Gastroesophageal sphincter (tissue), 4 donors: ENCODE measurements around the gene PLET1. TPM values are rescaled to one million over a fixed set of nuclear protein-coding genes. Genes with fewer than 3 reads are reported as not detected.

ENCODE experiments used
- ATAC-seq: fragments of 150-250 bp; one replicate; pipeline ENCODE4 v1.9.1; 2016; ENCODE audit warnings: mild to moderate bottlenecking, moderate library complexity
- H3K27ac ChIP-seq, 4 donors: fragments of 200-600 bp; sonication (generic) in 3 of 4; 1 replicate in 3 of 4; 2 replicates in 1 of 4; pipeline ENCODE4 v1.5.1; 2016 to 2019
- H3K27me3 ChIP-seq: fragments of 200-600 bp; sonication (generic); one replicate; pipeline ENCODE4 v1.5.1; 2019
- H3K36me3 ChIP-seq, 2 donors: fragments of 200-600 bp; sonication (generic); one replicate each; pipeline ENCODE4 v1.5.1; 2019; ENCODE audit warnings: control low read depth in 1 of 2
- H3K4me1 ChIP-seq, 3 donors: fragments of 200-600 bp; sonication (generic); 1 replicate in 2 of 3; 2 replicates in 1 of 3; pipeline ENCODE4 v1.5.1; 2016 to 2019; ENCODE audit warnings: control low read depth in 2 of 3
- H3K4me3 ChIP-seq, 2 donors: fragments of 200-600 bp; sonication (generic); one replicate each; pipeline ENCODE4 v1.5.1; 2019; ENCODE audit warnings: mild to moderate bottlenecking in 1 of 2, moderate library complexity in 1 of 2
- H3K9me3 ChIP-seq, 3 donors: fragments of 200-600 bp; sonication (generic); one replicate each; pipeline ENCODE4 v1.5.1; 2017 to 2019; ENCODE audit warnings: control low read depth in 2 of 3
- EP300 ChIP-seq: sonication (generic); formaldehyde crosslinking; IDR thresholded peaks from one replicate; pipeline ENCODE4 v1.6.1; 2017; ENCODE audit warnings: antibody characterized with exemption, mild to moderate bottlenecking
- POLR2A ChIP-seq, 2 donors: fragments of 450-650 bp; IDR thresholded peaks; one replicate each; pipeline ENCODE4 v1.6.1; 2017; ENCODE audit warnings: antibody characterized with exemption in 2 of 2, mild to moderate bottlenecking in 2 of 2, moderate library complexity in 1 of 2
- POLR2AphosphoS5 ChIP-seq: sonication (generic); formaldehyde crosslinking; IDR thresholded peaks from one replicate; pipeline ENCODE4 v1.6.1; 2017; ENCODE audit warnings: antibody characterized with exemption
- WGBS, 2 donors: methylation state at CpG; one replicate each; pipeline ENCODE4 v1.1.5; 2018; ENCODE audit warnings: low coverage in 1 of 2; 5-methylcytosine and 5-hydroxymethylcytosine counted together
- total RNA-seq, 4 donors: library from RNA; depleted of rRNA; stranded (reverse); fragments of >200 nt; gene quantifications; one replicate each; pipeline ENCODE4 v1.1.0, GENCODE V29; 2016
- TF ChIP-seq, protein P1 (sequence below), 4 experiments: fragments of 200-600 bp in 2 of 4; fragments of 450-650 bp in 2 of 4; sonication (generic) in 1 of 4; IDR thresholded peaks; one replicate each; pipeline ENCODE4 v1.5.1; 2017 to 2019; ENCODE audit warnings: antibody characterized with exemption in 4 of 4, mild to moderate bottlenecking in 2 of 4, moderate library complexity in 2 of 4

Gene PLET1
- total RNA-seq, 4 donors from 2014 or later: not detected

DNA sequence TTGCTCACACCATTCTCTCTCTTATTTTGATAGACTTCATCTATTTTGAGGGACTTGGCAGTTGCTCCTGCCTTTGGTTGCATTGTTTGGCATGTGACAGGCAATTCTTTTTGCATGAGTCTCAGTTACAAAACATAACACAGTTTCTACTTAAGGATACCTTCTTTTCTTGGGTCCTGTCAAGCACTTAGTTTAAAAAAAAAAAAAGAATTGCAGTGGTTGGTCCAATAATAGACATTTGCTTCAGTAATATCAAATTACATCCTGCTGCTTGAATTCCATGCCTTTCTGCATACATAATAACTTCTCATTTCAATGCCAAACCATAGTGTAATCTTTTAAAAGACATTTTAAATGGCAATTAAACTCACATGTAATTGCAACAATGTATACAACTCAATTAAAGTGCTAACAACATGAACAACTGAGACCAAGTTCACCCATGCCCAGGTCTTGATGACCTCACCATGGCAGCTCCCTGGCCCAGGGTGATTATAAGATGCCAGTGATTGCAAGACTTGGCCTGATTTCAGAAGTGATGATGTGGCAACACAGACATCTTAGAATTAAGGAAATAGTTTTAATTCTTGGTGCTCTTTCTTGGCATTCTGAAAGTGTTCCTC, 32.2 kb upstream of the PLET1 start:
- no peaks in the 10 kb centered on the region for H3K36me3 ChIP-seq
- peak overlapping the region; percentile 74 to 86 (median 80) for H3K27ac ChIP-seq
- no peaks in the 10 kb centered on the region for H3K9me3 ChIP-seq
- H3K27me3 ChIP-seq: no peaks in the 10 kb centered on the region
- TF ChIP-seq, protein P1, sequence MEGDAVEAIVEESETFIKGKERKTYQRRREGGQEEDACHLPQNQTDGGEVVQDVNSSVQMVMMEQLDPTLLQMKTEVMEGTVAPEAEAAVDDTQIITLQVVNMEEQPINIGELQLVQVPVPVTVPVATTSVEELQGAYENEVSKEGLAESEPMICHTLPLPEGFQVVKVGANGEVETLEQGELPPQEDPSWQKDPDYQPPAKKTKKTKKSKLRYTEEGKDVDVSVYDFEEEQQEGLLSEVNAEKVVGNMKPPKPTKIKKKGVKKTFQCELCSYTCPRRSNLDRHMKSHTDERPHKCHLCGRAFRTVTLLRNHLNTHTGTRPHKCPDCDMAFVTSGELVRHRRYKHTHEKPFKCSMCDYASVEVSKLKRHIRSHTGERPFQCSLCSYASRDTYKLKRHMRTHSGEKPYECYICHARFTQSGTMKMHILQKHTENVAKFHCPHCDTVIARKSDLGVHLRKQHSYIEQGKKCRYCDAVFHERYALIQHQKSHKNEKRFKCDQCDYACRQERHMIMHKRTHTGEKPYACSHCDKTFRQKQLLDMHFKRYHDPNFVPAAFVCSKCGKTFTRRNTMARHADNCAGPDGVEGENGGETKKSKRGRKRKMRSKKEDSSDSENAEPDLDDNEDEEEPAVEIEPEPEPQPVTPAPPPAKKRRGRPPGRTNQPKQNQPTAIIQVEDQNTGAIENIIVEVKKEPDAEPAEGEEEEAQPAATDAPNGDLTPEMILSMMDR (IDR thresholded peaks at IDR 0.05): no peak
- peak; percentile 88 for TF ChIP-seq POLR2AphosphoS5
- no peak overlapping the region for H3K4me3 ChIP-seq
- peak; percentile 70 for ATAC-seq
- peaks cover 3 to 58% (median 7%) of the 10 kb centered on the region in 3 donors for H3K4me1 ChIP-seq

DNA sequence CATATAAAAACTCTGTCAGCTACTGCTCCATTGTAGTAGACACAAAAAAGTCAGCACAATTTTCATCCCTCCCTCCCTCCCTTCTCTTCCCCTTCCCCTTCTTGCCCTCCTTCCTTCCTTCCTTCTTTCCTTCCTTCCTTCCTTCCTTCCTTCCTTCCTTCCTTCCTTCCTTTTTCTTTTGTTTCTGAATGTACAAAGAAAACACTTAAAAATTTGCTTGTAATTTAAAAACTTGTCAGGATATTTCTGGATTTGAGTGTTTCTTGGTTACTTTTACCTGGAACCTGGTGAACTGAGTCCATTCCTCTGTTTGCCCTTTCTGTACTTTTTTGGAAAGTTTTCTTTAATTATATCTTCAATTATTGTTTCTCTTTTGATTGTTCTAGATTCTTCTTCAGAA, 31.5 kb upstream of the PLET1 start:
- Histone ChIP-seq H3K27me3 (no peaks in the 10 kb centered on the region), H3K4me1 (peaks cover 3 to 58% (median 7%) of the 10 kb centered on the region in 3 donors), H3K36me3 (no peaks in the 10 kb centered on the region), H3K4me3 (no peak overlapping the region), H3K27ac (peak overlapping the region; percentile 74 to 90 (median 86)), H3K9me3 (no peaks in the 10 kb centered on the region)
- no peak for ATAC-seq
- TF ChIP-seq POLR2A (IDR thresholded peaks at IDR 0.05) (no peak), EP300 (no peak), POLR2AphosphoS5 (no peak)
- TF ChIP-seq, protein P1 (IDR thresholded peaks at IDR 0.05): no peak

DNA sequence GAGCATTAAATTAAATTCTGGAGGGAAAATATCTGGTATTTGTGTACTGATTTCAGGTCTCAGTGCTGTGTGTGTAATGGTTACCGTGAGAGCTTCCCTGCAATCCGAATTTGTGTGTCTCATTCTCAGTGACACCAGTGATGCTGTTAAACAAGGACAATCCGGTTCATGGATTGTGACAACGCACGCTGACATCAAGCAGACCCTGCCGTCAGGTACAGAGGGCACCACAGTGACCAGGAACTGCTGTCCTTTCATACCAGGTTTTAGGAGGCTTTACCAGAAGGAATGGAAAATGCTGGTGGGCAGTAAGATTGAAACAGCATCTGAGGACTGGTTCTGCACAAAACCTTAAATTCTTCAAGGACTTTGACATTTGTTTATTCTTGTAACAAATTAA, 30.5 kb upstream of the PLET1 start:
- 81 to 92% methylated on average over 4 to 6 of the region's 6 CpGs for WGBS, 2 donors
- H3K27me3 ChIP-seq: no peaks in the 10 kb centered on the region
- peak overlapping the region; percentile 47 to 68 for H3K4me3 ChIP-seq
- H3K27ac ChIP-seq: peak overlapping the region; percentile 40 to 90 (median 86)
- peaks cover 3 to 58% (median 7%) of the 10 kb centered on the region in 3 donors for H3K4me1 ChIP-seq
- H3K36me3 ChIP-seq: no peaks in the 10 kb centered on the region
- TF ChIP-seq EP300 (no peak), POLR2AphosphoS5 (no peak), POLR2A (IDR thresholded peaks at IDR 0.05) (no peak)
- TF ChIP-seq, protein P1 (IDR thresholded peaks at IDR 0.05): no peak
- H3K9me3 ChIP-seq: no peaks in the 10 kb centered on the region
- ATAC-seq: no peak

GRCh38 chr11:112290493-112290850, 29.8 kb upstream of the PLET1 start:
- no peaks in the 10 kb centered on the region for H3K9me3 ChIP-seq
- TF ChIP-seq POLR2AphosphoS5 (no peak), EP300 (no peak), POLR2A (IDR thresholded peaks at IDR 0.05) (no peak)
- TF ChIP-seq, protein P1 (IDR thresholded peaks at IDR 0.05): no peak
- H3K36me3 ChIP-seq: no peaks in the 10 kb centered on the region
- ATAC-seq: no peak
- peaks cover 3 to 57% (median 7%) of the 10 kb centered on the region in 3 donors for H3K4me1 ChIP-seq
- 0 to 2% methylated on average over 3 to 4 of the region's 4 CpGs for WGBS, 2 donors
- peak overlapping the region; percentile 47 to 68 for H3K4me3 ChIP-seq
- H3K27ac ChIP-seq: peak overlapping the region; percentile 40 to 90 (median 86)
- no peaks in the 10 kb centered on the region for H3K27me3 ChIP-seq
